Measurements from ENCODE around the gene NDST3. TPM values are rescaled to one million over a fixed set of nuclear protein-coding genes. Genes with fewer than 3 reads are reported as not detected.

NDST3 gene
- total and polyA plus RNA-seq, 2 of the 13 experiments (the other 11 are each of a cell fraction or from before 2014, with no cell fraction given), result not detected

DNA sequence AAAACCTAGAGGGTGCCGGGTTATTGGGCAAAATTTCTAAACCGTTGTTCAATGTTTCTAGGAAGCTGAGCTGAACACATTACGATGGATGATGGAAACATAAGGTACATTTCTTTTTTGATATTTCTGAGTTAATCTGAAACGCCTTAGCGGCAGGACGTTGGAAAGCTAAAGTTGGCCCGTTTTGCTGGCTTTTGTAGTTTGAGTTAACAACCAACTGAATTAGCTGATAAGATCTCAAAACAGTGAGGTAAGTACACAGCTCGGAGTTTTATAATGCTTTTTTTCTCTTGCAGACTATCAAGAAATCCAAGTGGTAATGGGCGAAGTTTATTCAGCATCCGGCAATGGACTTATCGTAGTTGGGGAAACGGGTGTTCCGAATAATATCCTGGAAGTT lies 245.0 kb downstream of the NDST3 start:
- Histone ChIP-seq H3K9ac (ENCODE audit: insufficient read depth, low read depth, low read length) (peak overlapping the region; percentile 99), H2AFZ (ENCODE audit: low read length) (no peak overlapping the region), H3K27ac (ENCODE audit: extremely low read length, insufficient read depth, low read length) (peak overlapping the region; percentile 95), H3K79me2 (ENCODE audit: insufficient read depth, low read length) (peaks cover 19% of the 10 kb centered on the region), H3K27me3 (ENCODE audit: control insufficient read depth in 1 of 2, insufficient read depth in 2 of 2, low read length in 2 of 2) (no peaks in the 10 kb centered on the region; a peak in 1 of 5 replicates), H3K36me3 (replicated peaks in 1 of 2; ENCODE audit: control insufficient read depth in 1 of 2, insufficient read depth in 2 of 2, low read length in 2 of 2) (peaks cover 1 to 2% of the 10 kb centered on the region in 2 experiments; a peak in 1 of 5 replicates), H3K9me3 (ENCODE audit: low read length) (no peaks in the 10 kb centered on the region), H4K20me1 (ENCODE audit: insufficient read depth, low read length) (peaks cover 20% of the 10 kb centered on the region), H3K4me1 (ENCODE audit: insufficient read depth, low read length) (peaks cover 44% of the 10 kb centered on the region), H3K4me2 (ENCODE audit: low read depth, low read length) (peak overlapping the region; percentile 77), H3K4me3 (replicated peaks in 1 of 3; ENCODE audit: insufficient read depth in 1 of 3, low read depth in 2 of 3, low read length in 3 of 3) (peak overlapping the region; percentile 87 to 92 (median 87))
- ChIA-PET CTCF (ENCODE audit: low intra/inter-chr PET ratio, low total read pairs) (no interaction called here), POLR2A (no interaction called here)
- no peak for ATAC-seq
- FAIRE-seq, result no peak
- TF ChIP-seq, protein P1, sequence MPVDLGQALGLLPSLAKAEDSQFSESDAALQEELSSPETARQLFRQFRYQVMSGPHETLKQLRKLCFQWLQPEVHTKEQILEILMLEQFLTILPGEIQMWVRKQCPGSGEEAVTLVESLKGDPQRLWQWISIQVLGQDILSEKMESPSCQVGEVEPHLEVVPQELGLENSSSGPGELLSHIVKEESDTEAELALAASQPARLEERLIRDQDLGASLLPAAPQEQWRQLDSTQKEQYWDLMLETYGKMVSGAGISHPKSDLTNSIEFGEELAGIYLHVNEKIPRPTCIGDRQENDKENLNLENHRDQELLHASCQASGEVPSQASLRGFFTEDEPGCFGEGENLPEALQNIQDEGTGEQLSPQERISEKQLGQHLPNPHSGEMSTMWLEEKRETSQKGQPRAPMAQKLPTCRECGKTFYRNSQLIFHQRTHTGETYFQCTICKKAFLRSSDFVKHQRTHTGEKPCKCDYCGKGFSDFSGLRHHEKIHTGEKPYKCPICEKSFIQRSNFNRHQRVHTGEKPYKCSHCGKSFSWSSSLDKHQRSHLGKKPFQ (CRISPR knock-in tag; IDR thresholded peaks at IDR 0.05; ENCODE audit: insufficient replicate concordance), result peak; percentile 33
- 0 out of 2 replicates have a peak, but pooled peaks have one; percentile 29 for TF ChIP-seq ARID2 (CRISPR knock-in tag; IDR thresholded peaks at IDR 0.05; ENCODE audit: borderline replicate concordance)
- TF ChIP-seq, protein P2, sequence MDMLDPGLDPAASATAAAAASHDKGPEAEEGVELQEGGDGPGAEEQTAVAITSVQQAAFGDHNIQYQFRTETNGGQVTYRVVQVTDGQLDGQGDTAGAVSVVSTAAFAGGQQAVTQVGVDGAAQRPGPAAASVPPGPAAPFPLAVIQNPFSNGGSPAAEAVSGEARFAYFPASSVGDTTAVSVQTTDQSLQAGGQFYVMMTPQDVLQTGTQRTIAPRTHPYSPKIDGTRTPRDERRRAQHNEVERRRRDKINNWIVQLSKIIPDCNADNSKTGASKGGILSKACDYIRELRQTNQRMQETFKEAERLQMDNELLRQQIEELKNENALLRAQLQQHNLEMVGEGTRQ (IDR thresholded peaks at IDR 0.05; ENCODE audit: low read depth, low read length), result no peak
- TF ChIP-seq, protein P2 (CRISPR knock-in tag; IDR thresholded peaks at IDR 0.05; ENCODE audit: borderline replicate concordance), result peak; percentile 45; the same call in 1 of the 2 replicates
- TF ChIP-seq ZNF816 (CRISPR knock-in tag; IDR thresholded peaks at IDR 0.05; ENCODE audit: borderline replicate concordance), result 0 out of 2 replicates have a peak, but pooled peaks have one; percentile 14
- peak; percentile 77; the same call in 1 of the 2 replicates for TF ChIP-seq REL (CRISPR knock-in tag; conservative IDR thresholded peaks at IDR 0.05)
- TF ChIP-seq ZNF615 (CRISPR knock-in tag; IDR thresholded peaks at IDR 0.05; ENCODE audit: borderline replicate concordance), result no peak
- TF ChIP-seq ZNF451 (CRISPR knock-in tag; IDR thresholded peaks at IDR 0.05), result no peak
- in situ Hi-C loops (cut with HindIII; ENCODE audit: extremely low pct_ligation_motif_present, low pct_unique_long_range_greater_than_20kb) (loop anchor here (10.0 kb wide), 1 partner anchor 205 kb away; no protein-coding TSS in a partner anchor), intact Hi-C loops (cut with micrococcal nuclease; ENCODE audit: unreplicated experiment) (no loop called here)
- no peak for DNase-seq (ENCODE audit: low spot score)
- BruUV-seq (replicated peaks), result no TSS peak
- 0% methylated on average over 13 of the region's 13 CpGs for WGBS (ENCODE audit: low lambda C conversion rate)
